Right renal pelvis (tissue), 4 donors: ENCODE results near the gene ELP6. TPM values are rescaled to one million over a fixed set of nuclear protein-coding genes. Genes with fewer than 3 reads are reported as not detected.
"Not testable (repeated sequence)": the region's sequence is repeated elsewhere in the genome, so short reads cannot be mapped to it uniquely, and the experiment has no call there.

Experiments used
- DNase-seq, 4 donors: peaks; one replicate each; pipeline ENCODE4 v3.0.0-alpha.2; 2013; ENCODE audit warnings: low read depth in 4 of 4, low spot score in 3 of 4, missing footprints in 1 of 4
- polyA plus RNA-seq, 4 donors: library from polyadenylated mRNA; unstranded; fragments of 120-200 nt; gene quantifications; one replicate each; pipeline ENCODE4 v1.2.1, GENCODE V29; 2013; ENCODE audit not compliant: insufficient read length in 4 of 4

The ELP6 gene
- polyA plus RNA-seq, 4 donors, result 38.7 to 42.4 (median 40.0) TPM

- DNase-seq, result no peak
Measured at GRCh38 chr3:47469616-47470015, 43.9 kb downstream of the ELP6 start.

GRCh38 chr3:47468315-47468714, 45.2 kb downstream of the ELP6 start:
- not testable (repeated sequence) for DNase-seq

GRCh38 chr3:47464588-47464987, 48.9 kb downstream of the ELP6 start:
- DNase-seq, result no peak

- DNase-seq, result not testable (repeated sequence)
Measured at GRCh38 chr3:47459534-47460085, 53.9 kb downstream of the ELP6 start.

GRCh38 chr3:47456984-47457383, 56.5 kb downstream of the ELP6 start:
- DNase-seq, result no peak

- no peak for DNase-seq
Measured at GRCh38 chr3:47455806-47456452, 57.6 kb downstream of the ELP6 start.

- no peak for DNase-seq
Measured at GRCh38 chr3:47452453-47453215, 60.9 kb downstream of the ELP6 start.

Other genes starting within 250 kb of the ELP6 start
- gene KIF9, start 230.9 kb downstream of the ELP6 start, polyA plus RNA-seq, result 10 to 100 TPM; 21.9 to 24.9 (median 23.8) TPM
- gene KLHL18, start 230.8 kb downstream of the ELP6 start, polyA plus RNA-seq, result 10 to 100 TPM; 12.4 to 14.5 (median 13.4) TPM
- gene PTPN23, start 132.7 kb downstream of the ELP6 start, polyA plus RNA-seq, result 10 to 100 TPM; 23.0 to 30.4 (median 27.8) TPM
- gene SCAP, start 37.8 kb downstream of the ELP6 start, polyA plus RNA-seq, result 10 to 100 TPM; 77.8 to 80.8 (median 78.5) TPM
- 1 to 10 TPM in 3 of 4 donors, under 1 TPM in 1; 0.76 to 1.4 (median 1.2) TPM for gene CSPG5, start 65.2 kb upstream of the ELP6 start, polyA plus RNA-seq